GM12891 (cell line): ENCODE measurements around the gene CEP55.

Source experiments
- POLR2A ChIP-seq: IDR thresholded peaks from 2 replicates; pipeline ENCODE4 v1.6.1; 2011; ENCODE audit warnings: low read depth, low read length, control low read depth
- POLR2AphosphoS5 ChIP-seq: IDR thresholded peaks from 2 replicates; pipeline ENCODE4 v1.6.1; 2011; ENCODE audit warnings: low read depth, low read length, control low read depth
- POU2F2 ChIP-seq: IDR thresholded peaks from 2 replicates; pipeline ENCODE4 v1.6.1; 2011; ENCODE audit warnings: low read depth, mild to moderate bottlenecking, control low read depth, low read length, moderate library complexity
- SPI1 ChIP-seq: IDR thresholded peaks from 2 replicates; pipeline ENCODE4 v1.6.1; 2011; ENCODE audit warnings: low read depth, low read length, control low read depth
- TAF1 ChIP-seq: IDR thresholded peaks from 2 replicates; pipeline ENCODE4 v1.6.1; 2011; ENCODE audit warnings: low read depth, low read length, control low read depth

- no peak for TF ChIP-seq POLR2A
- TF ChIP-seq POLR2AphosphoS5, result no peak
- TF ChIP-seq SPI1, result no peak
- TF ChIP-seq POU2F2, result no peak
- no peak for TF ChIP-seq TAF1
Observed at GRCh38 chr10:93475871-93476270, 20.5 kb upstream of the CEP55 start.
